ENCODE data around the gene AVL9. TPM values are rescaled to one million over a fixed set of nuclear protein-coding genes. Genes with fewer than 3 reads are reported as not detected.
A peak's percentile ranks its signal among the peaks of the same experiment; 100 is the strongest.

AVL9 gene
- polyA plus RNA-seq, 1 of the 3 experiments (the other 2 are of a cell fraction), result 8.9 TPM

- Histone ChIP-seq H3K9me3 (no peaks in the 10 kb centered on the region; the same call in 1 of the 2 replicates), H3K4me1 (ENCODE audit: control insufficient read depth in 1 of 2, insufficient read depth in 2 of 2, low read depth in 1 of 2, low read length in 1 of 2) (peaks cover 0 to 18% of the 10 kb centered on the region in 2 experiments; a peak in 2 of 4 replicates), H3K79me2 (ENCODE audit: insufficient read depth) (peaks cover 95% of the 10 kb centered on the region), H3K4me2 (no peak overlapping the region), H3K9ac (no peak overlapping the region), H2AFZ (ENCODE audit: low read depth) (no peak overlapping the region), H3K27me3 (ENCODE audit: insufficient read depth) (no peaks in the 10 kb centered on the region), H3K4me3 (ENCODE audit: low read depth in 2 of 2, low read length in 1 of 2) (no peak overlapping the region), H4K20me1 (ENCODE audit: insufficient read depth) (peaks cover 31% of the 10 kb centered on the region), H3K9me2 (no peaks in the 10 kb centered on the region), H3K36me3 (replicated peaks in 1 of 2; ENCODE audit: control insufficient read depth in 1 of 2, insufficient read depth in 2 of 2, low read length in 1 of 2) (peaks cover 6 to 27% of the 10 kb centered on the region in 2 experiments), H3F3A (replicated peaks; ENCODE audit: insufficient read depth) (peaks cover 30% of the 10 kb centered on the region), H3K27ac (ENCODE audit: low read depth in 2 of 2, low read length in 1 of 2) (no peak overlapping the region)
- ChIA-PET CTCF (no interaction called here), POLR2A (no interaction called here)
- DNase-seq, result no peak
- TF ChIP-seq POLR2AphosphoS5 (IDR thresholded peaks at IDR 0.05; ENCODE audit: low read depth, low read length) (no peak), SIN3A (IDR thresholded peaks at IDR 0.05; ENCODE audit: borderline replicate concordance, low read depth, low read length) (no peak), USF2 (IDR thresholded peaks at IDR 0.05; ENCODE audit: borderline replicate concordance, low read depth, low read length) (no peak), FOXJ3 (CRISPR knock-in tag; IDR thresholded peaks at IDR 0.05) (no peak), IRF3 (IDR thresholded peaks at IDR 0.05; ENCODE audit: low read depth, low read length) (no peak), MEF2A (IDR thresholded peaks at IDR 0.05; ENCODE audit: borderline replicate concordance, low read depth) (no peak), GABPA (IDR thresholded peaks at IDR 0.05; ENCODE audit: low read depth) (no peak), CHD2 (IDR thresholded peaks at IDR 0.05; ENCODE audit: low read length, partially characterized antibody) (no peak), TEAD4 (IDR thresholded peaks at IDR 0.05; ENCODE audit: borderline replicate concordance, insufficient read depth) (no peak)
- 82% methylated on average over 4 of the region's 4 CpGs for WGBS (ENCODE audit: low lambda C conversion rate)
Observed at GRCh38 chr7:32502728-32503127, 7.4 kb downstream of the AVL9 start.

GRCh38 chr7:32506266-32507054, 11.2 kb downstream of the AVL9 start:
- WGBS (ENCODE audit: low lambda C conversion rate), result 72% methylated on average over 5 of the region's 5 CpGs
- POLR2A ChIA-PET, result no interaction called here

More at GRCh38 chr7:32506266-32507054, 11.2 kb downstream of the AVL9 start:
- H3F3A ChIP-seq (replicated peaks; ENCODE audit: insufficient read depth), result peaks cover 11% of the 10 kb centered on the region
- H3K79me2 ChIP-seq (ENCODE audit: insufficient read depth), result peaks cover 87% of the 10 kb centered on the region
- peak overlapping the region; percentile 43; the same call in 1 of the 2 replicates for H3K4me2 ChIP-seq
- no peaks in the 10 kb centered on the region for H3K27me3 ChIP-seq (ENCODE audit: insufficient read depth)
- H3K36me3 ChIP-seq (replicated peaks in 1 of 2; ENCODE audit: control insufficient read depth in 1 of 2, insufficient read depth in 2 of 2, low read length in 1 of 2), result peaks cover 6 to 8% of the 10 kb centered on the region in 2 experiments
- H3K4me3 ChIP-seq (ENCODE audit: low read depth in 2 of 2, low read length in 1 of 2), result peak overlapping the region in 1 of 2 experiments; percentile 27; a peak in 1 of 4 replicates
- peak overlapping the region in 1 of 2 experiments; percentile 52; a peak in 2 of 4 replicates for H3K27ac ChIP-seq (ENCODE audit: low read depth in 2 of 2, low read length in 1 of 2)
- peaks cover 29% of the 10 kb centered on the region for H4K20me1 ChIP-seq (ENCODE audit: insufficient read depth)
- no peak overlapping the region for H2AFZ ChIP-seq (ENCODE audit: low read depth)
- TF ChIP-seq JUND (IDR thresholded peaks at IDR 0.05) (no peak; the same call in 1 of the 2 replicates), YY1 (IDR thresholded peaks at IDR 0.05; ENCODE audit: low read depth) (peak; percentile 75; the same call in 1 of the 2 replicates), TAF1 (IDR thresholded peaks at IDR 0.05; ENCODE audit: borderline replicate concordance, low read depth, low read length) (no peak), FOXM1 (IDR thresholded peaks at IDR 0.05; ENCODE audit: low read depth) (no peak), PBX3 (IDR thresholded peaks at IDR 0.05) (peak; percentile 39; the same call in 1 of the 2 replicates), SIN3A (IDR thresholded peaks at IDR 0.05; ENCODE audit: borderline replicate concordance, low read depth, low read length) (no peak), RAD21 (IDR thresholded peaks at IDR 0.05; ENCODE audit: low read length) (no peak), IRF3 (IDR thresholded peaks at IDR 0.05; ENCODE audit: low read depth, low read length) (no peak), FOSL2 (IDR thresholded peaks at IDR 0.05; ENCODE audit: borderline replicate concordance, low read depth) (peak; percentile 63)
- H3K9me2 ChIP-seq, result no peaks in the 10 kb centered on the region
- no peak for DNase-seq
- CTCF ChIA-PET, result interaction anchor here (1.0 kb wide), 1 partner anchor 9 kb away, joined by 3 read pairs; no protein-coding TSS in a partner anchor
- peaks cover 0 to 7% of the 10 kb centered on the region in 2 experiments; a peak in 3 of 4 replicates for H3K4me1 ChIP-seq (ENCODE audit: control insufficient read depth in 1 of 2, insufficient read depth in 2 of 2, low read depth in 1 of 2, low read length in 1 of 2)
- peak overlapping the region; percentile 11; the same call in 1 of the 2 replicates for H3K9ac ChIP-seq
- H3K9me3 ChIP-seq, result no peaks in the 10 kb centered on the region
